Measurements from ENCODE around the gene JTB.

Gene JTB

GRCh38 chr1:153970346-153970745 lies 7.1 kb downstream of the JTB start:
- Histone ChIP-seq H3K79me1 (replicated peaks; ENCODE audit: low read length, poor library complexity, severe bottlenecking) (peaks cover 10% of the 10 kb centered on the region), H3K36me3 (ENCODE audit: control insufficient read depth in 1 of 2, insufficient read depth in 2 of 2, low read depth in 1 of 2, low read length in 2 of 2) (peaks cover 19 to 26% of the 10 kb centered on the region in 2 experiments), H3K18ac (ENCODE audit: low read depth in 1 of 2, low read length in 2 of 2) (no peak overlapping the region), H4K8ac (ENCODE audit: low read length) (no peak overlapping the region), H3K27me3 (ENCODE audit: control insufficient read depth in 1 of 2, insufficient read depth in 1 of 2, low read length in 2 of 2) (no peaks in the 10 kb centered on the region), H2BK5ac (ENCODE audit: low read depth, low read length, poor library complexity, severe bottlenecking) (no peak overlapping the region), H2AFZ (ENCODE audit: low read depth, low read length) (no peak overlapping the region), H3K9me3 (ENCODE audit: control insufficient read depth, low read length) (no peaks in the 10 kb centered on the region), H3K23ac (ENCODE audit: low read length in 2 of 2) (no peak overlapping the region), H3K4me2 (ENCODE audit: low read length, poor library complexity, severe bottlenecking) (no peak overlapping the region), H3K4me1 (ENCODE audit: control insufficient read depth, insufficient read depth, low read depth, low read length) (peaks cover 10% of the 10 kb centered on the region), H2BK15ac (ENCODE audit: low read depth, poor library complexity, severe bottlenecking) (no peak overlapping the region), H2BK120ac (ENCODE audit: low read depth, low read length) (no peak overlapping the region), H4K91ac (ENCODE audit: low read length) (no peak overlapping the region), H3K9ac (ENCODE audit: low read length) (no peak overlapping the region), H3K14ac (ENCODE audit: low read length in 2 of 2) (no peak overlapping the region), H3K4ac (ENCODE audit: low read depth in 1 of 2, low read length in 2 of 2) (no peak overlapping the region), H2AK5ac (ENCODE audit: low read length, severe bottlenecking) (no peak overlapping the region), H3K27ac (ENCODE audit: low read length, poor library complexity, severe bottlenecking) (no peak overlapping the region), H3K4me3 (ENCODE audit: insufficient read depth in 1 of 2, low read depth in 1 of 2, low read length in 2 of 2) (no peak overlapping the region), H2BK12ac (ENCODE audit: low read length in 2 of 2) (no peak overlapping the region)
- DNase-seq: no peak
- 93% methylated on average over 2 of the region's 2 CpGs for WGBS

DNA sequence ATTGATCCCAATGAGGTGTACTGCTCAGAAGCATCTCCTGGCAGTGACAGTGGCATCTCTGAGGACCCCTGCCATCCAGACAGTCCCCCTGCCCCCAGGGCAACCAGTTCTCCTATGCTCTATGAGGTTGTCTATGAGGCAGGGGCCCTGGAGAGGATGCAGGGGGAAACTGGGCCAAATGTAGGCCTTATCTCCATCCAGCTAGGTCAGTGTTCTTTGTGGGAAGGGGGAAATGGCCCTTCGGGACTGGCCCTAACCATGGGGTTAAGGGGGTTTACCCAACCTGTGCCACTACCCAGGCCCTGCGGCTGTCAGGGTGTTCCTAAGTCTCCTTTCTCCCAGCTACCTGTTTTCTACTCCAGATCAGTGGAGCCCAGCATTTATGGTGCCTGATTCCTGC lies 8.5 kb downstream of the JTB start:
- Histone ChIP-seq H3K9ac (ENCODE audit: low read length) (no peak overlapping the region), H3K4me2 (ENCODE audit: low read length, poor library complexity, severe bottlenecking) (no peak overlapping the region), H2BK15ac (ENCODE audit: low read depth, poor library complexity, severe bottlenecking) (no peak overlapping the region), H3K27me3 (ENCODE audit: control insufficient read depth in 1 of 2, insufficient read depth in 1 of 2, low read length in 2 of 2) (no peaks in the 10 kb centered on the region), H4K8ac (ENCODE audit: low read length) (no peak overlapping the region), H2AK5ac (ENCODE audit: low read length, severe bottlenecking) (peak overlapping the region; percentile 68), H3K18ac (ENCODE audit: low read depth in 1 of 2, low read length in 2 of 2) (no peak overlapping the region), H2BK12ac (ENCODE audit: low read length in 2 of 2) (no peak overlapping the region), H2BK120ac (ENCODE audit: low read depth, low read length) (no peak overlapping the region), H3K27ac (ENCODE audit: low read length, poor library complexity, severe bottlenecking) (no peak overlapping the region), H3K4me3 (ENCODE audit: insufficient read depth in 1 of 2, low read depth in 1 of 2, low read length in 2 of 2) (peak overlapping the region in 1 of 2 experiments; percentile 95), H3K4me1 (ENCODE audit: control insufficient read depth, insufficient read depth, low read depth, low read length) (peaks cover 10% of the 10 kb centered on the region), H3K4ac (ENCODE audit: low read depth in 1 of 2, low read length in 2 of 2) (no peak overlapping the region), H4K91ac (ENCODE audit: low read length) (peak overlapping the region; percentile 56), H2BK5ac (ENCODE audit: low read depth, low read length, poor library complexity, severe bottlenecking) (no peak overlapping the region), H3K36me3 (ENCODE audit: control insufficient read depth in 1 of 2, insufficient read depth in 2 of 2, low read depth in 1 of 2, low read length in 2 of 2) (peaks cover 14 to 16% of the 10 kb centered on the region in 2 experiments), H3K9me3 (ENCODE audit: control insufficient read depth, low read length) (no peaks in the 10 kb centered on the region), H3K23ac (ENCODE audit: low read length in 2 of 2) (peak overlapping the region in 1 of 2 experiments; percentile 27), H3K14ac (ENCODE audit: low read length in 2 of 2) (no peak overlapping the region), H3K79me1 (replicated peaks; ENCODE audit: low read length, poor library complexity, severe bottlenecking) (peaks cover 10% of the 10 kb centered on the region), H2AFZ (ENCODE audit: low read depth, low read length) (no peak overlapping the region)
- no peak for DNase-seq
- WGBS: 100% methylated on average over 2 of the region's 2 CpGs

GRCh38 chr1:153968408-153968807 lies 9.1 kb downstream of the JTB start:
- Histone ChIP-seq H3K18ac (ENCODE audit: low read depth in 1 of 2, low read length in 2 of 2) (no peak overlapping the region), H2BK15ac (ENCODE audit: low read depth, poor library complexity, severe bottlenecking) (no peak overlapping the region), H3K9me3 (ENCODE audit: control insufficient read depth, low read length) (no peaks in the 10 kb centered on the region), H2BK5ac (ENCODE audit: low read depth, low read length, poor library complexity, severe bottlenecking) (no peak overlapping the region), H2AFZ (ENCODE audit: low read depth, low read length) (no peak overlapping the region), H2AK5ac (ENCODE audit: low read length, severe bottlenecking) (peak overlapping the region; percentile 11), H3K4me3 (ENCODE audit: insufficient read depth in 1 of 2, low read depth in 1 of 2, low read length in 2 of 2) (peak overlapping the region in 1 of 2 experiments; percentile 95), H3K4ac (ENCODE audit: low read depth in 1 of 2, low read length in 2 of 2) (peak overlapping the region; percentile 69 to 94), H4K8ac (ENCODE audit: low read length) (peak overlapping the region; percentile 97), H2BK12ac (ENCODE audit: low read length in 2 of 2) (peak overlapping the region in 1 of 2 experiments; percentile 21), H3K23ac (ENCODE audit: low read length in 2 of 2) (no peak overlapping the region), H3K27me3 (ENCODE audit: control insufficient read depth in 1 of 2, insufficient read depth in 1 of 2, low read length in 2 of 2) (no peaks in the 10 kb centered on the region), H3K79me1 (replicated peaks; ENCODE audit: low read length, poor library complexity, severe bottlenecking) (peaks cover 10% of the 10 kb centered on the region), H3K9ac (ENCODE audit: low read length) (peak overlapping the region; percentile 89), H3K4me2 (ENCODE audit: low read length, poor library complexity, severe bottlenecking) (peak overlapping the region; percentile 72), H4K91ac (ENCODE audit: low read length) (peak overlapping the region; percentile 74), H3K27ac (ENCODE audit: low read length, poor library complexity, severe bottlenecking) (no peak overlapping the region), H3K14ac (ENCODE audit: low read length in 2 of 2) (peak overlapping the region in 1 of 2 experiments; percentile 18), H3K36me3 (ENCODE audit: control insufficient read depth in 1 of 2, insufficient read depth in 2 of 2, low read depth in 1 of 2, low read length in 2 of 2) (peaks cover 8 to 10% of the 10 kb centered on the region in 2 experiments), H2BK120ac (ENCODE audit: low read depth, low read length) (no peak overlapping the region), H3K4me1 (ENCODE audit: control insufficient read depth, insufficient read depth, low read depth, low read length) (peaks cover 10% of the 10 kb centered on the region)
- 96% methylated on average over 13 of the region's 13 CpGs for WGBS
- DNase-seq: no peak

GRCh38 chr1:153968000-153968363 lies 9.5 kb downstream of the JTB start:
- DNase-seq: no peak
- Histone ChIP-seq H3K4me2 (ENCODE audit: low read length, poor library complexity, severe bottlenecking) (peak overlapping the region; percentile 72), H2BK5ac (ENCODE audit: low read depth, low read length, poor library complexity, severe bottlenecking) (no peak overlapping the region), H3K23ac (ENCODE audit: low read length in 2 of 2) (no peak overlapping the region), H3K27me3 (ENCODE audit: control insufficient read depth in 1 of 2, insufficient read depth in 1 of 2, low read length in 2 of 2) (no peaks in the 10 kb centered on the region), H3K14ac (ENCODE audit: low read length in 2 of 2) (no peak overlapping the region), H2BK15ac (ENCODE audit: low read depth, poor library complexity, severe bottlenecking) (no peak overlapping the region), H4K8ac (ENCODE audit: low read length) (peak overlapping the region; percentile 97), H3K9ac (ENCODE audit: low read length) (peak overlapping the region; percentile 89), H3K79me1 (replicated peaks; ENCODE audit: low read length, poor library complexity, severe bottlenecking) (peaks cover 10% of the 10 kb centered on the region), H3K4ac (ENCODE audit: low read depth in 1 of 2, low read length in 2 of 2) (peak overlapping the region; percentile 69 to 94), H3K18ac (ENCODE audit: low read depth in 1 of 2, low read length in 2 of 2) (peak overlapping the region in 1 of 2 experiments; percentile 67), H4K91ac (ENCODE audit: low read length) (peak overlapping the region; percentile 74), H2BK12ac (ENCODE audit: low read length in 2 of 2) (peak overlapping the region; percentile 61 to 63), H3K4me1 (ENCODE audit: control insufficient read depth, insufficient read depth, low read depth, low read length) (peaks cover 10% of the 10 kb centered on the region), H3K27ac (ENCODE audit: low read length, poor library complexity, severe bottlenecking) (peak overlapping the region; percentile 44), H2AK5ac (ENCODE audit: low read length, severe bottlenecking) (no peak overlapping the region), H3K36me3 (ENCODE audit: control insufficient read depth in 1 of 2, insufficient read depth in 2 of 2, low read depth in 1 of 2, low read length in 2 of 2) (peaks cover 4 to 6% of the 10 kb centered on the region in 2 experiments), H2BK120ac (ENCODE audit: low read depth, low read length) (peak overlapping the region; percentile 71), H2AFZ (ENCODE audit: low read depth, low read length) (peak overlapping the region; percentile 66), H3K9me3 (ENCODE audit: control insufficient read depth, low read length) (no peaks in the 10 kb centered on the region), H3K4me3 (ENCODE audit: insufficient read depth in 1 of 2, low read depth in 1 of 2, low read length in 2 of 2) (peak overlapping the region; percentile 43 to 95)
- 45% methylated on average over 6 of the region's 8 CpGs for WGBS
